Activated CD4-positive, alpha-beta memory T cell treated with anti-CD3 and anti-CD28 coated beads, Interleukin-2, amount 10 ng/mL, durations not matched to agents 7 days and 5 days (primary cell): Measurements from ENCODE around the gene DNAJC21. TPM values are rescaled to one million over a fixed set of nuclear protein-coding genes. Genes with fewer than 3 reads are reported as not detected.

ENCODE experiments used
- CTCF ChIA-PET: fragments of 350-600 bp; sonication (Branson Sonifier 250); formaldehyde crosslinking; loops from one replicate; lab custom pipeline; 2021; ENCODE audit warnings: antibody characterized with exemption, inconsistent platforms; lab: Charles Lee
- POLR2A ChIA-PET: fragments of 350-600 bp; sonication (Branson Sonifier 250); formaldehyde crosslinking; loops from one replicate; lab custom pipeline; 2021; ENCODE audit warnings: antibody characterized with exemption; lab: Charles Lee
- DNase-seq: peaks from one replicate; pipeline ENCODE4 v3.0.0-alpha.2; 2020
- H3K27ac Mint-ChIP-seq: one replicate; pipeline ENCODE4 v1.8.0; 2021; ENCODE audit warnings: mild to moderate bottlenecking, mixed read lengths
- H3K27me3 Mint-ChIP-seq: one replicate; pipeline ENCODE4 v1.8.0; 2021; ENCODE audit warnings: mixed read lengths
- H3K36me3 Mint-ChIP-seq: one replicate; pipeline ENCODE4 v1.8.0; 2021; ENCODE audit warnings: low read depth, mixed read lengths
- H3K4me1 Mint-ChIP-seq: one replicate; pipeline ENCODE4 v1.8.0; 2021; ENCODE audit warnings: mixed read lengths
- H3K4me3 Mint-ChIP-seq: one replicate; pipeline ENCODE4 v1.8.0; 2021; ENCODE audit warnings: mild to moderate bottlenecking, mixed read lengths
- H3K9me3 Mint-ChIP-seq: one replicate; pipeline ENCODE4 v1.8.0; 2021; ENCODE audit warnings: mixed read lengths
- total RNA-seq, 2 experiments: library from RNA; stranded (reverse); gene quantifications; one replicate each; pipeline ENCODE4 v1.2.3, GENCODE V29; 2021

Gene DNAJC21
- total RNA-seq, 2 experiments from 2014 or later: 53.8 to 56.8 TPM

DNA sequence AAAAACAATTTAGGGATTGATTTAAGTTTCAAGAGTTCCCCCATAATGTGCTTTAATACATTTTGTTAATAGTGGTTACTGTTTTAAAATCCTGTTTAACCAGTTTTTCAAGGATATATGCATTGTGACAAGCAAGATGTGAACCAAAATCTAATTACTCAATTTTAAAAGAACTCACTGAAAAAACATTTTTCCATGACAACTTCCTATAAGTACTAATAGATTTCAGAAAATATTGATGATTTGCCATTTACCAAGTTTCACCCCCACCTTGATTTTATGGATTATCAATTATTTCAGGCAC is 4.9 kb upstream of the DNAJC21 start:
- CTCF ChIA-PET: interaction anchor here (1.4 kb wide), 1 partner anchor 9 kb away, joined by 12 read pairs; the partner anchor contains the start of genes BRIX1 and RAD1
- Mint-ChIP-seq H3K27me3 (no peaks in the 10 kb centered on the region), H3K9me3 (no peaks in the 10 kb centered on the region), H3K27ac (no peak overlapping the region), H3K4me3 (no peak overlapping the region), H3K4me1 (peaks cover 38% of the 10 kb centered on the region), H3K36me3 (peaks cover 48% of the 10 kb centered on the region)
- DNase-seq: no peak
- POLR2A ChIA-PET: interaction anchor here (1.1 to 1.6 kb wide), 2 partner anchors 9 to 1228 kb away, joined by 3 to 25 read pairs; partner anchors contain the start of genes BRIX1, RAD1 and SKP2

DNA sequence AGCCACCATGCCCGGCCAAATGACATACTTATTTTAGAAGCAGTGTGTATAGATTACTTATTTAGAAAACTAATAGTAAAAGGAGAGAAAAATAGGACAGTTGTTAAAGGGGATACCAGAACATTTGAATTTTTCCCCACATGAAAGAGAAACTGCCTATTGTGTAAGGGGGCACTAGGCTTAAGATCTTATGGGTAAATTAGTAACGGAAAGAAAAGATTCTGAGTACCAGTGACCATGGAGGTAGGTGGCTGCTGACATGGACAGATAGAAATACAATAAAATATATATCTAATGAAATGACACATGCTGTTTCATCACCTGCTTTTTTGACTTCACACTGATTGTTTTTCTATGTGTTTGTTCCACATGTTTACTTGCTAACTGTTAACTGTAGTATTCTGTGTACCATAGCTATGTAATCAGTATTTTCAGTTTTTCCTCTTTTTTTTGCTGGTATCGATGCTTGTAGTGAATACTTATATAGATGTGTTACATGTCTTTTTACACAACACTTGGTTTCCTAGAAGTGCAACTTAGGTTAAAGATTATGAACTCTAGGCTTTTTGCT is 3.0 kb upstream of the DNAJC21 start:
- H3K27me3 Mint-ChIP-seq: no peaks in the 10 kb centered on the region
- CTCF ChIA-PET: interaction anchor here (0.7 kb wide), 1 partner anchor 802 kb away, joined by 3 read pairs; no protein-coding TSS in a partner anchor
- peaks cover 43% of the 10 kb centered on the region for H3K4me1 Mint-ChIP-seq
- no peaks in the 10 kb centered on the region for H3K9me3 Mint-ChIP-seq
- DNase-seq: no peak
- H3K27ac Mint-ChIP-seq: peak overlapping the region; percentile 21
- no peak overlapping the region for H3K4me3 Mint-ChIP-seq
- POLR2A ChIA-PET: no interaction called here
- peaks cover 42% of the 10 kb centered on the region for H3K36me3 Mint-ChIP-seq

DNA sequence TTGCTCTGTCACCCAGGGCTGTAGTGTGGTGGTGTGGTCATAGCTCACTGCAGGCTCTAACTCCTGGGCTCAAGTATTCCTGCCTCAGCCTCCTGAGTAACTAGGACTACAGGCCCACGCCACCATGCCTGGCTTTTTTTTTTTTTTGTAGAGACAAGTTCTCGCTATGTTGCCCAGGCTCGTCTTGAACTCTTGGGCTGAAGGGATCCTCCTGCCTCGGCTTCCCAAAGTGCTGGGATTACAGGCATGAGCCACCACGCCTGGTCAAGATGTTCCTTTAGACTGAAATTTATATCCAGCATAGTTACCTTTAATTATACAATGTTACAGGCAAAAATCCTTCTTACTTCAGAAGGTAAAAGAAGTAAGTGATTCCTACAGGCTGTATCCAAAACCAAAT is 1.6 kb upstream of the DNAJC21 start:
- Mint-ChIP-seq H3K36me3 (peaks cover 40% of the 10 kb centered on the region), H3K4me1 (peaks cover 47% of the 10 kb centered on the region), H3K9me3 (no peaks in the 10 kb centered on the region), H3K27ac (no peak overlapping the region), H3K4me3 (no peak overlapping the region), H3K27me3 (no peaks in the 10 kb centered on the region)
- POLR2A ChIA-PET: interaction anchor here (5.6 kb wide), 1 partner anchor 13 kb away, joined by 200 read pairs; the partner anchor contains the start of genes BRIX1 and RAD1
- DNase-seq: no peak
- CTCF ChIA-PET: interaction anchor here (3.1 kb wide), 1 partner anchor 11 kb away, joined by 39 read pairs; the partner anchor contains the start of genes BRIX1 and RAD1

DNA sequence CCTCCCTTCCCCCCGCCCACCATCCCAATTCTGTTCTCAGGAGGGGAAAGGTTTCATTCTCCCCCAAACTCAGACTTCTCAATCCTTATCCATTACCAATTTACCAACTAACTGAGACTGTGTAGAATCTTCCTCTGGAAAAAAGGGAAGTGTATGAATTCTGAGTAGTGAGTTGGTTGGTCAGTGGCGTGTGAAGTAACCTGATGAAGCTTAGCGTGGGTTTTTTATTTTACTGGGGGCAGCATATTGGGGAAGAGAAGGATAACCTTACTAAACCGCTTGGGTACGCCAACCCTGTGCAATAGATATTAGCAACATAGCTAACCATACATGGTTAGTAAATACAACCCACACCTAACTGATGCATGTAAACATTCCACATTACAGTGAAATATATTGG is 1.1 kb upstream of the DNAJC21 start:
- peaks cover 39% of the 10 kb centered on the region for H3K36me3 Mint-ChIP-seq
- ChIA-PET POLR2A (interaction anchor here (1.3 to 5.6 kb wide), 3 partner anchors 14 to 1223 kb away, joined by 4 to 200 read pairs (median 6); partner anchors contain the start of genes BRIX1 and RAD1), CTCF (interaction anchor here (3.1 kb wide), 1 partner anchor 11 kb away, joined by 39 read pairs; the partner anchor contains the start of genes BRIX1 and RAD1)
- no peak overlapping the region for H3K27ac Mint-ChIP-seq
- H3K4me3 Mint-ChIP-seq: no peak overlapping the region
- H3K4me1 Mint-ChIP-seq: peaks cover 43% of the 10 kb centered on the region
- DNase-seq: no peak
- H3K27me3 Mint-ChIP-seq: no peaks in the 10 kb centered on the region
- no peaks in the 10 kb centered on the region for H3K9me3 Mint-ChIP-seq

DNA sequence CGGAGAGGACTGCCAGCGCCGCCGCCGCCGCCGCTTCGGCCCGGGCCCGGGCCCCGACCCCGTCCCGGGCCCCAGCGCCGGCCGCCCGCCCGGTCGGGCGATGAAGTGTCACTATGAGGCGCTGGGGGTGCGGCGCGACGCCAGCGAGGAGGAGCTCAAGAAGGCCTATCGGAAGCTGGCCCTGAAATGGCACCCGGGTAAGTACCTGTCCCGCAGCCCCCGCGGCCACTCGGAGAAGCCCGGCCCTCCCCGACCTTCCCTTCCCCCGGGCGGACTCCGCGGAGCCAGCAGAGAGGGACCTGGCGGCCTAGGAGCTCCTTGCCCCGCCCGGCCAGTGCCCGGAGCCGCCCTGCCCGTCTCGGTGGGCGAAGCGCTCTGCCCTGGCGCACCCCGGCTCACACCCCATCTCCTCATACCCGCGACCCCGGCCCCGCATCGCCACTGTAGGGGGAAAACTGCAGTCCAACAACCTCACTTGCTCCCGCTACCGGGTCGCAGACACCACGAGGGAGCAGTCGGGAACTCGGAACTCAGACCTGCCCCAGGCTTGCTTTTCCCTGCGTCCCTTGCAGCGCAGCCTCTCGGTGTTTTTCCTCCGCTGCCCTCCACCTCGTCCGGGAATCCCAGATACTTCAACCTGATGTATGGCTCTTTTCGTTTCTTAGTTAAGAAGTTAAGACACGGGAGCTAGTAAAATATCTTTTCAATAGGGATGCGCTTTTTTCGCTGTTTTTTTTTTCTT is 532 bp downstream of the DNAJC21 start:
- Mint-ChIP-seq H3K27ac (peak overlapping the region; percentile 91), H3K4me3 (peak overlapping the region; percentile 98), H3K27me3 (no peaks in the 10 kb centered on the region), H3K9me3 (no peaks in the 10 kb centered on the region), H3K4me1 (peaks cover 34% of the 10 kb centered on the region), H3K36me3 (peaks cover 33% of the 10 kb centered on the region)
- peak; percentile 84 for DNase-seq
- ChIA-PET POLR2A (interaction anchor here (0.9 to 5.6 kb wide), 11 partner anchors 10 to 1312 kb away, joined by 3 to 200 read pairs (median 6); partner anchors contain the start of genes AMACR, BRIX1, NADK2 and RAD1), CTCF (interaction anchor here (0.6 to 3.1 kb wide), 7 partner anchors 9 to 445 kb away, joined by 3 to 39 read pairs (median 3); partner anchors contain the start of genes BRIX1, RAD1 and TTC23L)

DNA sequence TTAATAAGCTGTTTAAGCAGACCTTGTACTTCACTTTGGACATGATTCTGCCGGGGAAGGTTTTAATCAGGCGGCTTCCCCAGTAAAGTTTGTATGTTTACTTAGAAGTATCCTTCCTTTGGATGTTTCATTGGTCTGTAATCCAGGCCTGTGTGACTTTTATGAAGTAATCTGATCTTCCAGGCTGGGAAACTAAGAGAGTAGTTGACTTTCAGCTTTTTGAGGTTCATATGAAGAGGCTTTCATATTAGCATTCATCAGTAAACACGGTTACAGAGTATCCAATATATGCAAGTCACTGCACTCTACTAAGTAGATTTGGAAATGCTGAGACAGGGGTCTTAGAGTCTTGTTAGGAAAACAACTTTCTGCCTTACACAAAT is 1.1 kb downstream of the DNAJC21 start:
- DNase-seq: no peak
- Mint-ChIP-seq H3K9me3 (no peaks in the 10 kb centered on the region), H3K4me3 (peak overlapping the region; percentile 98), H3K27ac (peak overlapping the region; percentile 91), H3K36me3 (peaks cover 28% of the 10 kb centered on the region), H3K4me1 (peaks cover 32% of the 10 kb centered on the region), H3K27me3 (no peaks in the 10 kb centered on the region)
- CTCF ChIA-PET: interaction anchor here (0.6 to 3.1 kb wide), 5 partner anchors 9 to 445 kb away, joined by 3 to 39 read pairs (median 3); partner anchors contain the start of genes BRIX1 and RAD1
- POLR2A ChIA-PET: interaction anchor here (0.9 to 5.6 kb wide), 5 partner anchors 10 to 924 kb away, joined by 3 to 200 read pairs (median 7); partner anchors contain the start of genes BRIX1 and RAD1

DNA sequence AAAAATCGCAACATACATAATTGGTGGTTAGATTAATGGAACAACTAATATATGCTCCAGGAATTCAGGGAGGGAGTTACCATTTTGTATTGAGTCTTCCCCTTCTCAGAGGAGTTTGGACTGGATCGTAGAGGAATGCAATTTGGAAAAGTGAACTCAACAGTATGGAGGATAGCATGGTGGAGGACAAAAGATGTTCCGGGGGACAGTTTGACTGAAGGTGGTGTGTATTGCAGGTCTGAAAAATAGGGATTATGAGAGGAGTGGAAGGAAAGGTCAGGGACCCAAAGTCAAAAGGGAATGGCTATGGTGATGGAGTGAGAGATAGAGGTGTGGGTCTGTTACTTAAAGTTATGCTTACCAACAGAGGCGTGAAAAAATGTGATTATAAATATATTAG is 1.5 kb downstream of the DNAJC21 start:
- Mint-ChIP-seq H3K27ac (peak overlapping the region; percentile 91), H3K27me3 (no peaks in the 10 kb centered on the region), H3K36me3 (peaks cover 25% of the 10 kb centered on the region), H3K4me1 (peaks cover 30% of the 10 kb centered on the region), H3K4me3 (peak overlapping the region; percentile 98), H3K9me3 (no peaks in the 10 kb centered on the region)
- ChIA-PET POLR2A (interaction anchor here (1.1 to 5.6 kb wide), 2 partner anchors 16 to 924 kb away, joined by 3 to 200 read pairs; partner anchors contain the start of genes BRIX1 and RAD1), CTCF (interaction anchor here (3.1 kb wide), 1 partner anchor 14 kb away, joined by 39 read pairs; the partner anchor contains the start of genes BRIX1 and RAD1)
- no peak for DNase-seq

DNA sequence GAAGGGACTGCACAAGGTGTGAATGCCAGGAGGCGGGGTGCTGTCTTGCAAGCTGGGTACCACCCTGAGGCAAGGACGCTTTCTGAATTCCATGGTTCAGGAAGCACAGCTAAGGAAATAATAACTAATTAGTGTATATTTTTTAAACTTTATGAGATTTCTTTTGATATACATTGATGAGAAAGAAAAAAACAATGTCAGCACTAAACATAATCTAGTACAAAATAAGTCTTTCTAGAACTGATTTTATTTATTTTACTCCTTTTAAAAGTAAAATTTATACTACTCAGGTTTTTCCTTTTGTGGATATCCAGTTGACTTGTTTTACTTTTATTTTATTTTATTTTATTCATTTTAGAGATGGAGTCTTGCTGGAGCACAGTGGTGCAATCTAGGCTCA is 3.6 kb downstream of the DNAJC21 start:
- ChIA-PET CTCF (no interaction called here), POLR2A (interaction anchor here (0.6 to 5.6 kb wide), 2 partner anchors 18 kb away, joined by 3 to 200 read pairs; partner anchors contain the start of genes BRIX1 and RAD1)
- no peak overlapping the region for H3K27ac Mint-ChIP-seq
- DNase-seq: no peak
- peaks cover 30% of the 10 kb centered on the region for H3K4me1 Mint-ChIP-seq
- H3K9me3 Mint-ChIP-seq: no peaks in the 10 kb centered on the region
- no peaks in the 10 kb centered on the region for H3K27me3 Mint-ChIP-seq
- no peak overlapping the region for H3K4me3 Mint-ChIP-seq
- peaks cover 25% of the 10 kb centered on the region for H3K36me3 Mint-ChIP-seq

DNA sequence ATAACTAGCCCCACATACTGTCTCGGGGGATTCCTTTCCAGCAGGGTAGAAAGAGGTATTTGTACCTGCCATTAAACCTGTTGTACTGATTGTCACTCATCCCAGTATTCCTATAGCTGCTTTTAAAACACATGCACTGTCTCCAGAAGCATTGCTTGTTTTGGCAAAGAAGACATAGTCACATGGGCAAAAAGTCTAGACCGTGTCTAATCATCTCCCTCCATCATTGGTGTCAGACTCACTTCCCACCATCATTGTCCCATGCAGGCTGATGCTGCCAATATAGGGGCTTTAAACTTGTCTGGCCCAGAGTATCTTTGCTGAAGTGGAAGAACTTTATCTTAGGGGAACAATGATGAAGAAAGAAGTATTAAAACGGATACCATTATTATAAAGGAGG is 12.6 kb downstream of the DNAJC21 start:
- Mint-ChIP-seq H3K27me3 (no peaks in the 10 kb centered on the region), H3K36me3 (peaks cover 46% of the 10 kb centered on the region)
- DNase-seq: no peak

DNA sequence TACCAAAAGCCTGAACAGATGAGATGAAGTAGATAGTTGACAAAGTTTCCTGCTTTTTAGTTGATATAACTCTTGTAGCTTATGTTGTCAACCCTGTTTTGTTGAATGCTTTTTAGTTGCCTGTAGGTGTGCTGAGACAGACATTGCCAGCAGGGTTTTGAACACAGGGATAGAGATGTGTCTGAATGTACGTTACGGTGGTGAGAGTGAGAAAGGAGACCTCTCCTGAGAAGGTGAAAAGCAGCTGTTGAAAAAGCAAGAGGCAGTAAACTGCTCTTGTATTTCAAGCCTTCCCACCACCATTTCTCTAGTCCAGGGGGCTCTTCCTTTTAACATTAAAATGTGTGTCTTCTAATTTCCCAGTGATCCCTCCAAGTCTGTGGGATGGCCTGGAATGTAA is 14.7 kb downstream of the DNAJC21 start:
- Mint-ChIP-seq H3K27me3 (no peaks in the 10 kb centered on the region), H3K4me1 (no peaks in the 10 kb centered on the region), H3K36me3 (peaks cover 41% of the 10 kb centered on the region), H3K27ac (no peak overlapping the region), H3K9me3 (no peaks in the 10 kb centered on the region), H3K4me3 (no peak overlapping the region)
- ChIA-PET POLR2A (interaction anchor here (0.9 to 1.8 kb wide), 2 partner anchors 10 to 14 kb away, joined by 4 to 6 read pairs; partner anchors contain the start of gene DNAJC21), CTCF (no interaction called here)
- no peak for DNase-seq

More for the DNA sequence above, 12.6 kb downstream of the DNAJC21 start:
- Mint-ChIP-seq H3K9me3 (no peaks in the 10 kb centered on the region), H3K4me3 (no peak overlapping the region), H3K4me1 (no peaks in the 10 kb centered on the region), H3K27ac (no peak overlapping the region)
- ChIA-PET CTCF (interaction anchor here (1.8 kb wide), 1 partner anchor 27 kb away, joined by 4 read pairs; the partner anchor contains the start of gene RAD1), POLR2A (no interaction called here)

DNA sequence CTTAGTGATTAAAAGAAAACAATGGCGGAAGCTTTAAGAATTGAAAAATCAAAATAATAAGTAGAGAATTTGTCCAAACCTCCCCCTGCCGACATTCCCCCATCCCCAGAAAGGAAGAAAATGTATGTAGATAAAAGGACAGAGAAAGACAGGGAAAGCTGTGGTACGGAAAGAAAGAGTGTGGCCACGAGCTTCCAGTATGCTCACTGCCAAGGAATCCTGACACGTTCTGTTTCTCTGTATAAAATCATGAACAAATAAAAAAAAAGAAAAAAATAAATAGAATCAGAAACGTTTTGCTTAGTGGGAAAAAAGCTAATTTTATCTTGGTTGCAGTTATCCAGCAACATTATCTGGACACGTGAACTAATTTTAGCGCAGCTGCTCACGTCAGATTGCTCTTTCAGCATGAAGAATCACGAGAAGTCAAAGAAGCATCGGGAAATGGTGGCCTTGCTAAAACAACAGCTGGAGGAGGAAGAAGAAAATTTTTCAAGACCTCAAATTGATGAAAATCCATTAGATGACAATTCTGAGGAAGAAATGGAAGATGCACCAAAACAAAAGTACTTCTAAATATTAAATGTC is 15.2 kb downstream of the DNAJC21 start:
- ChIA-PET CTCF (no interaction called here), POLR2A (interaction anchor here (0.9 to 1.8 kb wide), 2 partner anchors 10 to 15 kb away, joined by 4 to 6 read pairs; partner anchors contain the start of gene DNAJC21)
- H3K27me3 Mint-ChIP-seq: no peaks in the 10 kb centered on the region
- H3K4me1 Mint-ChIP-seq: no peaks in the 10 kb centered on the region
- no peak overlapping the region for H3K4me3 Mint-ChIP-seq
- no peak for DNase-seq
- H3K9me3 Mint-ChIP-seq: no peaks in the 10 kb centered on the region
- H3K36me3 Mint-ChIP-seq: peaks cover 46% of the 10 kb centered on the region
- H3K27ac Mint-ChIP-seq: no peak overlapping the region

DNA sequence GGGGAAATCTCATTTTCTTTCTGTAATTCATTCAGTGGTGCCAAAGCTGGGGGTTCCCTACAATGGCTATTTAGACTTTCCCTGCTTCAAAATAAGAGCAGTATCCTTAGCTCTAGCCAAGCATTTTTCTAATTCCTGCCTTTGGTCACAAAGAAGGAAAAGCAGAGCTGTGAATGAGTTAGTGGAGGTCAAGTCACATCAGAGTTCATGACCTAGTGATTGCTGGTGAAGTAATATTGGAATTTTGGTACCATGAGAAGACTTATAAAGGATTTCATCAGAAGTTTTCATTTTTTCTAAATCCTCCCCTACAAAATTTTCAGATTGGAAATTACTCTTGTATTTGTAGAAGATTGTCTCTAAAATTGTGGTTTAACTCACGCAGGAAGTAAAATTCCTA is 28.0 kb downstream of the DNAJC21 start:
- H3K27ac Mint-ChIP-seq: no peak overlapping the region
- CTCF ChIA-PET: interaction anchor here (0.7 to 4.0 kb wide), 4 partner anchors 9 to 45 kb away, joined by 3 to 24 read pairs (median 6); partner anchors contain the start of gene DNAJC21

More for the DNA sequence above, 28.0 kb downstream of the DNAJC21 start:
- POLR2A ChIA-PET: no interaction called here
- no peak overlapping the region for H3K4me3 Mint-ChIP-seq
- H3K27me3 Mint-ChIP-seq: no peaks in the 10 kb centered on the region
- no peak for DNase-seq
- peaks cover 23% of the 10 kb centered on the region for H3K4me1 Mint-ChIP-seq
- peaks cover 20% of the 10 kb centered on the region for H3K36me3 Mint-ChIP-seq
- no peaks in the 10 kb centered on the region for H3K9me3 Mint-ChIP-seq
